ENCODE data around the gene LDHD. TPM values are rescaled to one million over a fixed set of nuclear protein-coding genes. Genes with fewer than 3 reads are reported as not detected.

The LDHD gene
- total RNA-seq, 2 experiments from 2014 or later, result not detected

DNA sequence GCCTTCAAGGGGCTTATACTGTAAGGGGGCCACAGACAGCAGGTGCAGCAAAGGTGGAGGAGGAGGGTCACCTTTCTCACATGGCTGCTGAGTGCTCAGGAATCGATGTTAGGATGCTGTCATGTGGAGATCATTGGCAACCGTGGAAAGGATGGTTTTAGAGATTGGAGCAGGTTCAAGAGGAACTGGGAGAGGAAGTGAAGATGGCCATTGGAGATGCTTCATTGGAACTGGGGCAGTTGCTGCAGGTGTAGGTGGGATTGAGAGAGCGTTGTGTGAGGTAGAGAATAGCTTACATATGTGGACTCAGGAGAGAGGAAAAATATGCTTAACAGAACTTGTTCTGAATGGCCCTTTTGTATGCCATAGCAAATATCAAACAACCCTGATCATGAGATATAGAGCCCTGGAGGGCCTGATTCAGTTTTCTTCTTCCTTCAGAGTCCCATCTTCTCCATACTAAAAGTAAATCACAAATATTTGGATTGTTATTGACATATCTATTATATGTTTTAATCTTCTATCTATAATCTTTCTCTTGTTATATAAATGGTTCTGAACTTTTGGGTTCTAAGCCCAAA is 40.8 kb downstream of the LDHD start:
- Mint-ChIP-seq H3K9me3 (peaks cover 4% of the 10 kb centered on the region), H3K4me1 (peaks cover 30% of the 10 kb centered on the region), H3K36me3 (peaks cover 10% of the 10 kb centered on the region), H3K27me3 (no peaks in the 10 kb centered on the region), H3K4me3 (peak overlapping the region; percentile 79), H3K27ac (peak overlapping the region; percentile 93)
- POLR2A ChIA-PET, result interaction anchor here (1.3 to 2.0 kb wide), 5 partner anchors 11 to 358 kb away, joined by 3 to 9 read pairs (median 7); partner anchors contain the start of genes CFDP1 and WDR59
- ATAC-seq (ENCODE audit: low read depth) (no peak), DNase-seq (no peak)

DNA sequence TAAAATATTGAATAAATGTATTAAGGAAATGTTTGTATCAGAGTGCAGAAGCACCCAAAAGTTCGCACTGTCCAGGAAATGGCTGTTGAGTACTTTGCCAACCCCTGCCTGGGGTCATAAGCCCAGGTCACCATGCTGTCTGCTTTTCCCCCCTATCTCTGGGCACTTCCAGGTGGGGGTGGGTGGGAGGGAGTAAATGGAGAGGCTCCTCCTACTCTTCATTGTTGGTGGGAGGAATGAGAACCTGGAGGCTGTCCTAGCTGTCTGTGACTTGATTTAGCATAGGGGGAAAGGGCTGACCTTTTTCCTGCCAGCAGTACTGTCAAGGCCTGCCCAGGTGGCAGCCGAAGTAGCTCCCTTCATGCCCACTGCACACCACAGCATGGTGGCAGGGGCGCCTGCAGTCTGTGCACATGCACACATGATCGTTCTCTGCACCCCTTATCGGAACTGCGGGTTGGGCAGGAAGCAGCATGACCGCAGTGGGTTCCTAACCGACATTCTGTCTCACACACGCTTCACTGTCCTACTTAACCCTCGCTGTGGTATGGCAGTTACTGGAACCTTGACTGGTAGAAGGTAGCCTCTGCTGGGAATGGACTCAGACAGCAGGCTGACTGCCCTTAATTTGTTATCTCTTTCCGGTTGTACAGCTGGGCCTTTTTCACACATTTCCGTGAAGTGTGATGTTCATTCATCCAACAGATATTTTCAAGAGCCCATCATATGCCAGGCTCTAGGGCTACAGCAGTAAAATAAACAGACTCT is 41.5 kb downstream of the LDHD start:
- Mint-ChIP-seq H3K36me3 (peaks cover 8% of the 10 kb centered on the region), H3K27me3 (no peaks in the 10 kb centered on the region), H3K4me3 (peak overlapping the region; percentile 79), H3K9me3 (peaks cover 4% of the 10 kb centered on the region), H3K4me1 (peaks cover 32% of the 10 kb centered on the region), H3K27ac (peak overlapping the region; percentile 93)
- peak; percentile 80 for DNase-seq
- POLR2A ChIA-PET, result interaction anchor here (1.3 to 2.0 kb wide), 6 partner anchors 11 to 358 kb away, joined by 3 to 9 read pairs (median 8); partner anchors contain the start of genes CFDP1 and WDR59
- ATAC-seq (ENCODE audit: low read depth), result peak; percentile 96

DNA sequence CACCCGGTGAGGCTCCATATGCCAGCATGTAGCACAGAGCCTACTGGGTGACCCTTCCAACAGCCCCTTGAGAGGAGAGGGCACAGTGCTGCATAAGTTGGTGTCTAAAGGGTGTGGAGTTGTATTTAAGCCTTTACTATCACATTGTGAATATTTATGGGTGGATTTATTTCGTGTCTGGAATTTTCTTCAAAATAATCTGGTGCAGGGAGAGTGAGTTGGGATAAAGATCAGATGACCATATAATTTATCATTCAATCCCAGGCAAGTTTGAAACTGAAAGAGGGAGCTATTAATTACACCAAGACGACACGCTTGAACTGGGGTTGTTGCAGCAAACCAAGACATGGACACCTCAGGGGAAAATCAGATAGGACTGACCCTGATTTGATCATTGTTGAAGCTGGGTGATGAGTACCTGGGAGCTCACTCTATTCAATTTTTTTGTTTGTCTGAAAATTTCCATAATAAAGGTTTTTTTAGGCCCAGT is 42.2 kb downstream of the LDHD start:
- H3K9me3 Mint-ChIP-seq, result peaks cover 4% of the 10 kb centered on the region
- H3K4me1 Mint-ChIP-seq, result peaks cover 34% of the 10 kb centered on the region
- ATAC-seq (ENCODE audit: low read depth) (no peak), DNase-seq (no peak)
- peaks cover 3% of the 10 kb centered on the region for H3K27me3 Mint-ChIP-seq
- peak overlapping the region; percentile 52 for H3K27ac Mint-ChIP-seq
- POLR2A ChIA-PET, result interaction anchor here (0.7 to 2.0 kb wide), 6 partner anchors 10 to 89 kb away, joined by 3 to 9 read pairs (median 8); partner anchors contain the start of gene WDR59
- H3K36me3 Mint-ChIP-seq, result peaks cover 8% of the 10 kb centered on the region
- peak overlapping the region; percentile 2 for H3K4me3 Mint-ChIP-seq

- POLR2A ChIA-PET, result interaction anchor here (0.7 to 2.0 kb wide), 5 partner anchors 9 to 89 kb away, joined by 3 to 9 read pairs (median 8); partner anchors contain the start of gene WDR59
- no peak for ATAC-seq (ENCODE audit: low read depth)
- peak overlapping the region; percentile 2 for H3K4me3 Mint-ChIP-seq
- H3K27me3 Mint-ChIP-seq, result peaks cover 3% of the 10 kb centered on the region
- peaks cover 2% of the 10 kb centered on the region for H3K9me3 Mint-ChIP-seq
- peaks cover 34% of the 10 kb centered on the region for H3K4me1 Mint-ChIP-seq
- H3K36me3 Mint-ChIP-seq, result peaks cover 8% of the 10 kb centered on the region
- DNase-seq, result no peak
- no peak overlapping the region for H3K27ac Mint-ChIP-seq
Measured at GRCh38 chr16:75073545-75074303, 42.9 kb downstream of the LDHD start.

- peaks cover 3% of the 10 kb centered on the region for H3K36me3 Mint-ChIP-seq
- no peak for DNase-seq
- no peak overlapping the region for H3K4me3 Mint-ChIP-seq
- POLR2A ChIA-PET, result no interaction called here
- H3K27ac Mint-ChIP-seq, result no peak overlapping the region
- peaks cover 30% of the 10 kb centered on the region for H3K4me1 Mint-ChIP-seq
- peaks cover 3% of the 10 kb centered on the region for H3K27me3 Mint-ChIP-seq
- H3K9me3 Mint-ChIP-seq, result no peaks in the 10 kb centered on the region
- ATAC-seq (ENCODE audit: low read depth), result no peak
Measured at GRCh38 chr16:75072239-75072947, 44.2 kb downstream of the LDHD start.

DNA sequence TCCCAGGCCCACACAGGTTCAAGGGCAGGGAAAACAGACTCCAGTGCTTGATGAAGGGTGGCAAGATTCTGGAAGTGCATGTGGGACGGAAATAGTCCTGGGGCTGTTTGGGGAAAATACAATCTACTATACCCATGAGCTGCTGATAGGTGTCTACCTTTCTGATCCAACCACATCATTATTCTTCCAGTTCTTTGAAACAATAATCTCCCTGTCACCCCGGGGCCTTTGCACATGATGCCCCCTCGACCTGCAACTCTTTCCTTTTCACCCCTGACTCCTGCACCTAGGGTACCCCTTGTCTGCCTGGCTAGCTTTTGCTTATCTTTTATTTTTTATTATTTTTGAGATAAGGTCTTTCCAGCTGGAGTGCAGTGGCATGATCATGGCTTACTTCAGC is 45.0 kb downstream of the LDHD start:
- POLR2A ChIA-PET, result no interaction called here
- Mint-ChIP-seq H3K36me3 (peaks cover 3% of the 10 kb centered on the region), H3K9me3 (no peaks in the 10 kb centered on the region), H3K27me3 (peaks cover 5% of the 10 kb centered on the region), H3K27ac (no peak overlapping the region), H3K4me3 (no peak overlapping the region), H3K4me1 (peaks cover 29% of the 10 kb centered on the region)
- ATAC-seq (ENCODE audit: low read depth) (no peak), DNase-seq (no peak)

GRCh38 chr16:75070012-75070841 is 46.4 kb downstream of the LDHD start:
- H3K4me3 Mint-ChIP-seq, result no peak overlapping the region
- peaks cover 5% of the 10 kb centered on the region for H3K27me3 Mint-ChIP-seq
- H3K27ac Mint-ChIP-seq, result no peak overlapping the region
- ATAC-seq (ENCODE audit: low read depth) (no peak), DNase-seq (no peak)
- H3K9me3 Mint-ChIP-seq, result no peaks in the 10 kb centered on the region
- POLR2A ChIA-PET, result no interaction called here
- H3K4me1 Mint-ChIP-seq, result peaks cover 24% of the 10 kb centered on the region
- H3K36me3 Mint-ChIP-seq, result no peaks in the 10 kb centered on the region

DNA sequence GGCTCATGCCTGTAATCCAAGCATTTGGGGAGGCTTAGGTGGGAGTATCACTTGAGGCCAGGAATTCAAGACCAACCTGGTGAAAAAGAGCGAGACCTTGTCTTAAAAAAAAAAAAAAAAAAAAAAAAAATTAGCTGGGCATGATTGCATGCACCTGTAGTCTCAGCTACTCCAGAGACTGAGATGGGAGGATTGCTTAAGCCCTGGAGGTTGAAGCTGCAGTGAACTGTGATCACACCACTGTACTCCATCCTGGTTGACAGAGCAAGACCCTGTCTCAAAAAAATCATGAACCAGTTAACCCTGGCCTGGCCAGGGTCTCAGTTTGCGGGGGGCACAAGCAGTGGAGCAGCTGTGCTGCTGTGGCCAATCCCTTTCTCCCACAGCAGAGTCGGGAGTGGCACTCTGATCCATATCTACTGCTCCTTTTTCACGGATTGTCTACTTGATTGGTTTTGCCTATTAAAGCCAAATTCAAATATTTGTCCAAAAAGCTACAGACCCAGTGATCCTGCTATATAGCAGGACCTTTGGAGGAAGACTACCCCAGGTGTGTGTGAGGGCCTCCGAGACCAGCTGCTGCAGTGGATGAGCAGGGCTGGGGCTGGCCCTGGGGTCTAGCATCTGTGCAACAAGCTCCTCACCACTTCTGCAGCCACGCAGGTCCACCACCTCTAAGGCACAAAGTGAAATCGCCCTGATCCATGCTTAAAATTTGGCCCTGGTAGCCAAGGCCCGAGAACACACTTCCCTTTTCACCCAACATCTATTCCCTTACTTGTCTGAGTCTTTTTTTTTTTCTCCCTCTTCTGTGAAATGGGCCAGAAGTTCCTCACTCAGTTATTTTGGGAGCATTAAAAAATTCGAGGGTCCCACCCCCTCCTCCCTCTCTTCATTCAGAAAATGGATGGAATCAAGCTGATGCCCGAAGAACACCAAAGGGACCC is 48.2 kb downstream of the LDHD start:
- Mint-ChIP-seq H3K9me3 (no peaks in the 10 kb centered on the region), H3K36me3 (no peaks in the 10 kb centered on the region), H3K27ac (no peak overlapping the region), H3K27me3 (peaks cover 7% of the 10 kb centered on the region), H3K4me3 (no peak overlapping the region), H3K4me1 (peaks cover 29% of the 10 kb centered on the region)
- POLR2A ChIA-PET, result interaction anchor here (0.6 kb wide), 1 partner anchor 69 kb away, joined by 3 read pairs; no protein-coding TSS in a partner anchor
- DNase-seq (no peak), ATAC-seq (ENCODE audit: low read depth) (no peak)

- DNase-seq (no peak), ATAC-seq (ENCODE audit: low read depth) (no peak)
- POLR2A ChIA-PET, result no interaction called here
- H3K27ac Mint-ChIP-seq, result no peak overlapping the region
- H3K27me3 Mint-ChIP-seq, result peaks cover 7% of the 10 kb centered on the region
- H3K9me3 Mint-ChIP-seq, result no peaks in the 10 kb centered on the region
- no peaks in the 10 kb centered on the region for H3K36me3 Mint-ChIP-seq
- peaks cover 27% of the 10 kb centered on the region for H3K4me1 Mint-ChIP-seq
- no peak overlapping the region for H3K4me3 Mint-ChIP-seq
Measured at GRCh38 chr16:75066861-75067447, 49.6 kb downstream of the LDHD start.

- no peak overlapping the region for H3K4me3 Mint-ChIP-seq
- peaks cover 7% of the 10 kb centered on the region for H3K27me3 Mint-ChIP-seq
- H3K4me1 Mint-ChIP-seq, result peaks cover 26% of the 10 kb centered on the region
- no peak overlapping the region for H3K27ac Mint-ChIP-seq
- DNase-seq (no peak), ATAC-seq (ENCODE audit: low read depth) (no peak)
- POLR2A ChIA-PET, result interaction anchor here (0.6 to 1.7 kb wide), 2 partner anchors 9 to 399 kb away, joined by 3 to 9 read pairs; partner anchors contain the start of gene RFWD3
- no peaks in the 10 kb centered on the region for H3K9me3 Mint-ChIP-seq
- no peaks in the 10 kb centered on the region for H3K36me3 Mint-ChIP-seq
Measured at GRCh38 chr16:75065521-75066149, 50.9 kb downstream of the LDHD start.

- H3K4me3 Mint-ChIP-seq, result peak overlapping the region; percentile 53
- H3K36me3 Mint-ChIP-seq, result no peaks in the 10 kb centered on the region
- H3K27ac Mint-ChIP-seq, result peak overlapping the region; percentile 75
- ATAC-seq (ENCODE audit: low read depth) (peak; percentile 87), DNase-seq (peak; percentile 38)
- H3K27me3 Mint-ChIP-seq, result peaks cover 7% of the 10 kb centered on the region
- POLR2A ChIA-PET, result interaction anchor here (0.6 to 1.7 kb wide), 2 partner anchors 10 to 398 kb away, joined by 3 to 9 read pairs; partner anchors contain the start of gene RFWD3
- H3K4me1 Mint-ChIP-seq, result peaks cover 26% of the 10 kb centered on the region
- H3K9me3 Mint-ChIP-seq, result no peaks in the 10 kb centered on the region
Measured at GRCh38 chr16:75065149-75065505, 51.5 kb downstream of the LDHD start.
